T-cell (primary cell): ENCODE results near the gene CBR3. TPM values are rescaled to one million over a fixed set of nuclear protein-coding genes. Genes with fewer than 3 reads are reported as not detected.

ENCODE experiments used
- ATAC-seq, 4 experiments: fragments of 200-7000 bp in 3 of 4; fragments of 150-1000 bp in 1 of 4; cut with Tn5 transposase; replicated peaks in 1 of 4; 1 replicate in 3 of 4; 2 replicates in 1 of 4; pipeline ENCODE4 v1.10.0; 2021; ENCODE audit warnings: moderate library complexity in 3 of 4, mild to moderate bottlenecking in 2 of 4, moderate number of reproducible peaks in 1 of 4
- CTCF ChIA-PET, 2 donors: fragments of 300-600 bp; sonication (Branson Sonifier 250); formaldehyde crosslinking; loops; one replicate each; lab custom pipeline; 2022; ENCODE audit warnings: antibody characterized with exemption in 2 of 2; lab: Charles Lee
- POLR2A ChIA-PET, 2 donors: fragments of 300-600 bp; sonication (Branson Sonifier 250); formaldehyde crosslinking; loops; one replicate each; lab custom pipeline; 2022; ENCODE audit warnings: antibody characterized with exemption in 2 of 2; lab: Charles Lee
- DNase-seq, 35 experiments: peaks; one replicate each; pipeline versions ENCODE4 v3.0.0 to v3.0.0-alpha.2; 2013 to 2023
- H3K27ac ChIP-seq: one replicate; pipeline ENCODE4 v1.5.1; 2013; ENCODE audit warnings: low read length
- H3K27me3 ChIP-seq, 2 experiments: replicated peaks in 1 of 2; 1 replicate in 1 of 2; 2 replicates in 1 of 2; pipeline versions ENCODE4 v1.6.1 to v1.7.0; 2013; ENCODE audit warnings: low read length in 1 of 2, mixed read lengths in 1 of 2; ENCODE audit not compliant: control insufficient read depth in 2 of 2, insufficient read depth in 2 of 2; ENCODE audit errors: extremely low read depth in 1 of 2
- H3K36me3 ChIP-seq, 2 donors: 1 replicate in 1 of 2; 2 replicates in 1 of 2; pipeline versions ENCODE4 v1.6.1 to v1.7.0; 2013; ENCODE audit warnings: low read length in 1 of 2; ENCODE audit not compliant: control insufficient read depth in 2 of 2, insufficient read depth in 1 of 2; ENCODE audit errors: extremely low read depth in 1 of 2
- H3K4me1 ChIP-seq, 2 experiments: 1 replicate in 1 of 2; 2 replicates in 1 of 2; pipeline versions ENCODE4 v1.6.1 to v1.7.0; 2013; ENCODE audit warnings: low read length in 2 of 2, mixed read lengths in 1 of 2; ENCODE audit not compliant: insufficient read depth in 2 of 2, control insufficient read depth in 1 of 2; ENCODE audit errors: extremely low read depth in 1 of 2
- H3K4me3 ChIP-seq, 2 donors: 1 replicate in 1 of 2; 2 replicates in 1 of 2; pipeline versions ENCODE4 v1.5.1 to v1.7.0; 2013; ENCODE audit warnings: mild to moderate bottlenecking in 2 of 2, low read length in 1 of 2, moderate library complexity in 1 of 2; ENCODE audit not compliant: control insufficient read depth in 1 of 2; ENCODE audit errors: extremely low read depth in 1 of 2
- H3K9me3 ChIP-seq: 2 replicates; pipeline ENCODE4 v1.7.0; 2013
- H3K27ac Mint-ChIP-seq, 2 donors: one replicate each; pipeline ENCODE4 v1.8.0; 2020 to 2021; ENCODE audit warnings: mild to moderate bottlenecking in 2 of 2, mixed read lengths in 2 of 2
- H3K27me3 Mint-ChIP-seq, 2 donors: one replicate each; pipeline ENCODE4 v1.8.0; 2021 to 2022; ENCODE audit warnings: mixed read lengths in 2 of 2
- H3K36me3 Mint-ChIP-seq: one replicate; pipeline ENCODE4 v1.8.0; 2021; ENCODE audit warnings: mixed read lengths
- H3K4me1 Mint-ChIP-seq, 3 donors: one replicate each; pipeline ENCODE4 v1.8.0; 2020 to 2022; ENCODE audit warnings: mixed read lengths in 3 of 3, mild to moderate bottlenecking in 1 of 3
- H3K4me3 Mint-ChIP-seq, 3 donors: one replicate each; pipeline ENCODE4 v1.8.0; 2020 to 2022; ENCODE audit warnings: mild to moderate bottlenecking in 3 of 3, mixed read lengths in 3 of 3, moderate library complexity in 3 of 3
- H3K9me3 Mint-ChIP-seq, 3 donors: one replicate each; pipeline ENCODE4 v1.8.0; 2020 to 2022; ENCODE audit warnings: mixed read lengths in 3 of 3
- WGBS: methylation state at CpG from one replicate; pipeline ENCODE4 v1.1.5; 2013; ENCODE audit warnings: missing lambda C conversion rate; ENCODE audit not compliant: insufficient coverage; 5-methylcytosine and 5-hydroxymethylcytosine counted together
- total RNA-seq, 35 experiments: library from RNA in 6 of 35; stranded (reverse) in 6 of 35; fragments of 120-200 nt in 1 of 35; gene quantifications; one replicate each; pipeline versions ENCODE4 v1.2.1 to v1.2.4 and lab custom pipeline; 2013 to 2026

The CBR3 gene
- total RNA-seq, 5 donors from 2014 or later (not counting 1 experiment from before 2014, with no cell fraction given): 0.85 to 16.1 (median 8.1) TPM

DNA sequence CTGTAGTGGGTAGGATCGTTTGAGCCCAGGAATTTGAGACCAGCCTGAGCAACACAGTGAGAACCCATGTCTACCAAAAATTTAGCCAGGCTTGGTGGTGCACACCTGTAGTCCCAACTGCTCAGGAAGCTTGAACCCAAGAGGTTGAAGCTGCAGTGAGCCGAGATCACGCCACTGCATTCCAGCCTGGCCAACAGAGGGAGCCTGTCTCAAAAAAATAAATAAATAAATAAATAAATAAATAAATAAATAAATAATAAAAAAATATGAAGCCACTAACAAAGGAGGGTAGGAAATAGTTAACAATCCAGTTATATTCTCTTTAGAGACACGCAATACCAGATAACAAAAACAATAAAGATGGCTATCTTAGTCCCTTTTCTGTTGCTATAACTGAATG lies 11.9 kb upstream of the CBR3 start:
- POLR2A ChIA-PET: no interaction called here
- ATAC-seq (no peak), DNase-seq (no peak)
- no peak overlapping the region for H3K27ac ChIP-seq
- no peaks in the 10 kb centered on the region for H3K9me3 ChIP-seq
- CTCF ChIA-PET: interaction anchor here (0.6 to 1.6 kb wide), 5 partner anchors 10 to 211 kb away, joined by 3 to 5 read pairs (median 3); no protein-coding TSS in a partner anchor
- Mint-ChIP-seq H3K9me3 (no peaks in the 10 kb centered on the region), H3K4me3 (no peak overlapping the region), H3K27me3 (no peaks in the 10 kb centered on the region), H3K4me1 (peaks cover 7 to 12% (median 9%) of the 10 kb centered on the region in 3 donors), H3K36me3 (no peaks in the 10 kb centered on the region), H3K27ac (no peak overlapping the region)
- H3K4me1 ChIP-seq: peaks cover 2 to 5% of the 10 kb centered on the region in 2 experiments
- H3K27me3 ChIP-seq: no peaks in the 10 kb centered on the region
- no CpG with 5 or more reads among the region's 4 CpGs for WGBS
- no peak overlapping the region for H3K4me3 ChIP-seq
- H3K36me3 ChIP-seq: no peaks in the 10 kb centered on the region

DNA sequence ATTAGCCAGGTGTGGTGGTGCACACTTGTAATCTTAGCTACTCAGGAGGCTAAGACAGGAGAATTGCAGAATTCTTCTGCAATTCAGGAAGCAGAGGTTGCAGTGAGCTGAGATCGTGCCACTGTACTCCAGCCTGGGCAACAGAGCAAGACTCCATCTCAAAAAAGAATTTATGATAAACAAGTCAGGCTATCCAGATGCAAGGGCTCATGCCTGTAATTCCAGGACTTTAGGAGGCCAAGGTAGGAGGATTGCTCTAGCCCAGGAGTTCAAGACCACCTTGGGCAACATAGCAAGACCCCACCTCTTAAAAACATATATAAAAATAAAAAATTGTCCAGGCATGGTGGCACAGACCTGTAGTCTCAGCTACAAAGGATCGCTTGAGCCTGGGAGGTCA lies 10.5 kb upstream of the CBR3 start:
- ChIA-PET POLR2A (interaction anchor here in 1 of 2 donors (0.6 kb wide), 1 partner anchor 42 kb away, joined by 6 read pairs; no protein-coding TSS in a partner anchor), CTCF (interaction anchor here in 1 of 2 donors (1.6 kb wide), 1 partner anchor 11 kb away, joined by 5 read pairs; no protein-coding TSS in a partner anchor)
- H3K27me3 Mint-ChIP-seq: no peaks in the 10 kb centered on the region
- H3K27ac Mint-ChIP-seq: no peak overlapping the region
- H3K9me3 ChIP-seq: no peaks in the 10 kb centered on the region
- H3K4me3 ChIP-seq: no peak overlapping the region
- H3K9me3 Mint-ChIP-seq: no peaks in the 10 kb centered on the region
- no peaks in the 10 kb centered on the region for H3K36me3 ChIP-seq
- H3K4me3 Mint-ChIP-seq: no peak overlapping the region
- no peak overlapping the region for H3K27ac ChIP-seq
- no peaks in the 10 kb centered on the region for H3K27me3 ChIP-seq
- no peaks in the 10 kb centered on the region for H3K36me3 Mint-ChIP-seq
- WGBS: no CpG with 5 or more reads among the region's 2 CpGs
- H3K4me1 Mint-ChIP-seq: peaks cover 10 to 18% (median 13%) of the 10 kb centered on the region in 3 donors
- ATAC-seq (no peak), DNase-seq (no peak)
- peaks cover 2 to 5% of the 10 kb centered on the region in 2 experiments for H3K4me1 ChIP-seq

DNA sequence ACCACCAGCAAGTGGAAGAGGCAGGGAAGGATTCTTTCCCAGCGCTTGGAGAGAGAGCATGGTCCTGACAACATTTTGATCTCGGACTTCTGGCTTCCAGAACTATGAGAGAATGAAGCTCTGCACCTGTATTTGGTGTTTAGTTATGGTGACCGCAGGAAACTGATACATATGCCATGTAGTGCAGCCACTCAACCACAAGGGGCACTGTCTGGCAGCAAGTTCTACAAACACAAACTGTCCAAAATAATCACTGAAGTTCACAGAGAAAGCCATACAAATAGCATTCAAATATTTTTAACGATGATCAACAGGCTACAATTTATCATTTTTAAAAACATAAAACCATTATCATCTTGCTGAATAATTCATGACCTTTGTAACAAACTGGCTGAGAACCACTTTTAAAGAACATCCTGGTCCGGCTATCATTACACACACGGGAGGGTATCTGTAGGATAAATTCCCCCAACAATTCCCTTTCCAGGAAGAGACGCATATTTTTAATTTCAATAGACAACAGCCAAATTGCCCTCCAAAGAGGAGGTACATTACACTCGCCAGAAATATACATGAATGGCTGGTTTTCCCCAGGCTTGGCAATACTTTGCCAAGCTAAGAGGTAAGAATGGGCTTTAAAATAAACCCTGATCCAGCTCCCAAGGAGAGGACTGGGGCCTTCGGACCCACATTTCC lies 9.2 kb upstream of the CBR3 start:
- H3K9me3 Mint-ChIP-seq: no peaks in the 10 kb centered on the region
- ATAC-seq: peak in 3 of 4 experiments; percentile 31 to 59 (median 40)
- H3K27ac ChIP-seq: no peak overlapping the region
- H3K4me3 Mint-ChIP-seq: no peak overlapping the region
- H3K4me1 ChIP-seq: peaks cover 2 to 11% of the 10 kb centered on the region in 2 experiments
- peaks cover 16 to 23% (median 20%) of the 10 kb centered on the region in 3 donors for H3K4me1 Mint-ChIP-seq
- POLR2A ChIA-PET: no interaction called here
- H3K27me3 ChIP-seq: no peaks in the 10 kb centered on the region
- WGBS: 60% methylated on average over 6 of the region's 9 CpGs
- CTCF ChIA-PET: interaction anchor here (0.6 to 1.6 kb wide), 5 partner anchors 9 to 1152 kb away, joined by 3 to 5 read pairs (median 4); no protein-coding TSS in a partner anchor
- H3K4me3 ChIP-seq: no peak overlapping the region
- no peaks in the 10 kb centered on the region for H3K36me3 Mint-ChIP-seq
- no peaks in the 10 kb centered on the region for H3K36me3 ChIP-seq
- DNase-seq: peak in 30 of 35 experiments; percentile 14 to 77 (median 50)
- H3K9me3 ChIP-seq: no peaks in the 10 kb centered on the region
- peak overlapping the region in 1 of 2 donors; percentile 17 for H3K27ac Mint-ChIP-seq
- no peaks in the 10 kb centered on the region for H3K27me3 Mint-ChIP-seq

DNA sequence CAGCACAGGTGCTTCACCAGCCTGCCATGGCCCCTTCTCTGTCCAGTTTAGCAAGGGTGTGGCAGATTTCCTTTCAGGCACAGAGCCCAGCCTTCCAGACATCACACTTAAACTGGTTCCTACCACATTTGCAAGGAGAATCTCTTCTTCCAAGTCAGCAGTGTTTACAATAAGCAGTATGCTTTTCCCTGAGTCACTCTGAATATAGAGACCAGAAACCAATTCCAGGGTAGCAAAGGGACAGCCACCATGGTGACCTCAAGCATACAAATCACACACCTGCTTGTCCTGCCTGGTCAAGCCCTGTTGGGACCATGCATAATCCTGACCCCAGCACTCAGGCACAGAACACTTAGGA lies 8.7 kb upstream of the CBR3 start:
- DNase-seq (no peak), ATAC-seq (no peak)
- H3K36me3 Mint-ChIP-seq: no peaks in the 10 kb centered on the region
- H3K4me1 Mint-ChIP-seq: peaks cover 19 to 27% (median 25%) of the 10 kb centered on the region in 3 donors
- no peaks in the 10 kb centered on the region for H3K27me3 Mint-ChIP-seq
- Histone ChIP-seq H3K27me3 (no peaks in the 10 kb centered on the region), H3K36me3 (no peaks in the 10 kb centered on the region), H3K4me1 (peaks cover 2 to 12% of the 10 kb centered on the region in 2 experiments), H3K9me3 (no peaks in the 10 kb centered on the region), H3K27ac (no peak overlapping the region), H3K4me3 (no peak overlapping the region)
- no peaks in the 10 kb centered on the region for H3K9me3 Mint-ChIP-seq
- H3K4me3 Mint-ChIP-seq: no peak overlapping the region
- ChIA-PET CTCF (interaction anchor here in 1 of 2 donors (1.6 kb wide), 1 partner anchor 12 kb away, joined by 4 read pairs; no protein-coding TSS in a partner anchor), POLR2A (no interaction called here)
- no peak overlapping the region for H3K27ac Mint-ChIP-seq

DNA sequence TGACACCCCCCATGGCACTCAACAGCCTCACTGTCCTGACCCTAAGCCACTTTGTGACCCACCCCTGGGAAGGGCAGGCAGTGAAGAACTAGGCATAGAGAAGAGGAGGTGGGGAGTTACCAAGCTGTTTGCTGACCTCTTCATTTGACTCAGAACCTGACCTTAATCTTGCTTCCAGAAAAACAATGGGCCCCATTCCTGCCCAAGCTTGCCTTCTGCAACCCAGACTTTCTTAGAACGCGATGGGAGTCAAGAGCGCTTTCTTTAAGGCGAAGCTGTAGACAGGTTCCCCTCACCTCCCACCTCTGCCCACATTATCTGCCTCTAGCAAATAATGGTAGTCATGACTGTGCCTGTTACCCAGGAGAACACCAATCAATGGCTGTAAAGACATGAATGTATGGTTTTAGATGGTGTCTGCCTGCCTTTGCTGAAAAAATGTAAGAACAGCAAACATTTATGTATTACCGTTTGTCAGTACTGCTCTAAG lies 8.2 kb upstream of the CBR3 start:
- ChIA-PET POLR2A (no interaction called here), CTCF (interaction anchor here in 1 of 2 donors (1.6 kb wide), 1 partner anchor 12 kb away, joined by 4 read pairs; no protein-coding TSS in a partner anchor)
- Mint-ChIP-seq H3K27me3 (no peaks in the 10 kb centered on the region), H3K36me3 (no peaks in the 10 kb centered on the region), H3K4me3 (no peak overlapping the region), H3K27ac (peak overlapping the region in 1 of 2 donors; percentile 71), H3K4me1 (peaks cover 19 to 27% (median 25%) of the 10 kb centered on the region in 3 donors), H3K9me3 (no peaks in the 10 kb centered on the region)
- H3K4me1 ChIP-seq: peaks cover 2 to 12% of the 10 kb centered on the region in 2 experiments
- no peak overlapping the region for H3K4me3 ChIP-seq
- no peak overlapping the region for H3K27ac ChIP-seq
- ATAC-seq (no peak), DNase-seq (no peak)
- no peaks in the 10 kb centered on the region for H3K36me3 ChIP-seq
- no peaks in the 10 kb centered on the region for H3K27me3 ChIP-seq
- 83% methylated on average over 4 of the region's 5 CpGs for WGBS
- H3K9me3 ChIP-seq: no peaks in the 10 kb centered on the region

DNA sequence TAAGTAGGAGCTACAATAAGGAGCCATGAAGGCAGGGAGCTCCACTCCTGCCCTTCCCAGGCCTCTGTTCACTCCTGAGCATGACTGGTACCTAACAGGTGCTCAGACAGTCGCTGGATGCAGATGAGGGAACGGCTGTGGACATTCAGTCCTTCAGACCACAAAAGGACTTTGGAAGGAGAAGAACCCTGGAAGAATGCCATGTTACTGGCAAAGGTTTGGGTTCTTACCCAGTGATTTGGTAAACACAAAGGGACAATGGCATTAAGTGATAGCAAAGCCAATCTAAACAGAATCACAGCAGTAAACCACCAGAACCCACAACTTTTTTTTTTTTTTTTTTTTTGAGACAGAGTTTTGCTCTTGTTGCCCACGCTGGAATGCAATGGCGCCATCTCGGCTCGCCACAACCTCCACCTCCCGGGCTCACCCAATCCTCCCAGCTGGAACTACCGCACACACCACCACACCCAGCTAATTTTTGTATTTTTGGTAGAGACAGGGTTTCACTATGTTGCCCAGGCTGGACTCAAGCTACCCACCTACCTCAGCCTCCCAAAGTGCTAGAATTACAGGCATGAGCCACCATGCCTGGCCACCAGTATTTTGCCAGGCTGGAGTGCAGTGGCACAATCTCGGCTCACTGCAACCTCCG lies 7.5 kb upstream of the CBR3 start:
- no peaks in the 10 kb centered on the region for H3K27me3 Mint-ChIP-seq
- H3K4me3 Mint-ChIP-seq: no peak overlapping the region
- POLR2A ChIA-PET: no interaction called here
- no peak overlapping the region for H3K4me3 ChIP-seq
- H3K4me1 ChIP-seq: peaks cover 2 to 12% of the 10 kb centered on the region in 2 experiments
- H3K27me3 ChIP-seq: peaks cover 0 to 2% of the 10 kb centered on the region in 2 experiments
- CTCF ChIA-PET: interaction anchor here (0.6 to 1.1 kb wide), 6 partner anchors 46 to 314 kb away, joined by 3 to 7 read pairs (median 4); no protein-coding TSS in a partner anchor
- peaks cover 19 to 27% (median 25%) of the 10 kb centered on the region in 3 donors for H3K4me1 Mint-ChIP-seq
- no peak overlapping the region for H3K27ac ChIP-seq
- DNase-seq: no peak
- no peaks in the 10 kb centered on the region for H3K36me3 Mint-ChIP-seq
- peak overlapping the region; percentile 20 to 71 for H3K27ac Mint-ChIP-seq
- no peaks in the 10 kb centered on the region for H3K9me3 ChIP-seq
- 93% methylated on average over 2 of the region's 10 CpGs for WGBS
- no peaks in the 10 kb centered on the region for H3K36me3 ChIP-seq
- H3K9me3 Mint-ChIP-seq: no peaks in the 10 kb centered on the region
- ATAC-seq: no peak
